A673 (cell line): ENCODE data around the gene VPS33A. TPM values are rescaled to one million over a fixed set of nuclear protein-coding genes. Genes with fewer than 3 reads are reported as not detected.

Source experiments
- BruUV-seq: library from RNA; stranded (reverse); fragments of 400-500 nt; replicated peaks from 2 replicates; lab custom pipeline; 2021; lab: Mats Ljungman, UMichigan
- CTCF ChIA-PET: fragments of 300-600 bp; sonication (Branson Sonifier 250); formaldehyde crosslinking; loops from one replicate; lab custom pipeline; 2022; ENCODE audit warnings: antibody characterized with exemption; lab: Charles Lee
- POLR2A ChIA-PET: fragments of 300-600 bp; sonication (Branson Sonifier 250); formaldehyde crosslinking; loops from one replicate; lab custom pipeline; 2022; ENCODE audit warnings: antibody characterized with exemption; ENCODE audit not compliant: low non-redundant PET; lab: Charles Lee
- DNase-seq: peaks from one replicate; pipeline ENCODE4 v3.0.0-alpha.2; 2015; ENCODE audit warnings: low spot score
- H3K27ac ChIP-seq: fragments of 200-600 bp; sonication (generic); 2 replicates; pipeline ENCODE4 v1.5.1; 2016; ENCODE audit warnings: mixed run types, low read depth, mild to moderate bottlenecking, mixed read lengths, antibody characterized with exemption, low read length; ENCODE audit not compliant: poor library complexity, severe bottlenecking
- H3K27me3 ChIP-seq: fragments of 200-600 bp; sonication (generic); replicated peaks from 2 replicates; pipeline ENCODE4 v1.6.1; 2017; ENCODE audit warnings: mixed run types, low read depth, mild to moderate bottlenecking, mixed read lengths, antibody characterized with exemption, low read length; ENCODE audit not compliant: insufficient read depth, poor library complexity
- H3K36me3 ChIP-seq: fragments of 200-600 bp; sonication (generic); 2 replicates; pipeline ENCODE4 v1.6.1; 2016; ENCODE audit warnings: mixed run types, mild to moderate bottlenecking, mixed read lengths, antibody characterized with exemption, low read length; ENCODE audit not compliant: insufficient read depth, poor library complexity, severe bottlenecking
- H3K4me1 ChIP-seq: fragments of 200-600 bp; sonication (generic); 2 replicates; pipeline ENCODE4 v1.6.1; 2017; ENCODE audit warnings: mixed run types, mild to moderate bottlenecking, mixed read lengths, antibody characterized with exemption, low read length; ENCODE audit not compliant: insufficient read depth, poor library complexity, severe bottlenecking
- H3K4me3 ChIP-seq: fragments of 200-600 bp; sonication (generic); 2 replicates; pipeline ENCODE4 v1.5.1; 2016; ENCODE audit warnings: low read depth, mixed run types, mild to moderate bottlenecking, mixed read lengths, low read length; ENCODE audit not compliant: poor library complexity, severe bottlenecking
- H3K9me3 ChIP-seq: fragments of 200-600 bp; sonication (generic); 2 replicates; pipeline ENCODE4 v1.6.1; 2016; ENCODE audit warnings: mixed run types, low read depth, mild to moderate bottlenecking, mixed read lengths, antibody characterized with exemption, low read length; ENCODE audit not compliant: poor library complexity, severe bottlenecking
- CTCF ChIP-seq: fragments of 300-800, 200-600 bp; sonication (generic); conservative IDR thresholded peaks from 2 replicates; pipeline ENCODE4 v1.5.1; 2017; ENCODE audit warnings: low read depth, mild to moderate bottlenecking, antibody characterized with exemption, low read length, moderate library complexity, mixed read lengths
- EZH2 ChIP-seq: fragments of 200-600 bp; sonication (generic); IDR thresholded peaks from 2 replicates; pipeline ENCODE4 v1.6.1; 2017; ENCODE audit warnings: borderline replicate concordance, low read depth, mild to moderate bottlenecking, mixed read lengths, antibody characterized with exemption, low read length; ENCODE audit not compliant: poor library complexity, severe bottlenecking
- intact Hi-C: fragments of 100-400 bp; cut with micrococcal nuclease; formaldehyde crosslinking; loops from one replicate; pipeline ENCODE4 v1.10.0; 2022; ENCODE audit not compliant: unreplicated experiment
- total RNA-seq: library from RNA; stranded (reverse); gene quantifications from 2 replicates; pipeline ENCODE4 v1.2.3, GENCODE V29; 2021

The VPS33A gene
- total RNA-seq, 1 experiment from 2014 or later: 35.3 TPM

- POLR2A ChIA-PET: no interaction called here
- peak overlapping the region; percentile 35 for H3K27ac ChIP-seq
- H3K27me3 ChIP-seq: no peaks in the 10 kb centered on the region
- no peaks in the 10 kb centered on the region for H3K9me3 ChIP-seq
- H3K4me3 ChIP-seq: no peak overlapping the region
- BruUV-seq: no TSS peak
- DNase-seq: peak; percentile 90
- H3K36me3 ChIP-seq: peaks cover 6% of the 10 kb centered on the region
- CTCF ChIA-PET: no interaction called here
- no peak for TF ChIP-seq CTCF
- intact Hi-C loops: no loop called here
- H3K4me1 ChIP-seq: peaks cover 14% of the 10 kb centered on the region
Observed at GRCh38 chr12:122282061-122282460, 15.8 kb upstream of the VPS33A start.

- BruUV-seq: no TSS peak
- H3K27me3 ChIP-seq: no peaks in the 10 kb centered on the region
- TF ChIP-seq CTCF: no peak
- no peak overlapping the region for H3K27ac ChIP-seq
- H3K4me1 ChIP-seq: no peaks in the 10 kb centered on the region
- no peak for DNase-seq
- CTCF ChIA-PET: no interaction called here
- peaks cover 6% of the 10 kb centered on the region for H3K36me3 ChIP-seq
- no peaks in the 10 kb centered on the region for H3K9me3 ChIP-seq
- POLR2A ChIA-PET: no interaction called here
- intact Hi-C loops: no loop called here
- no peak overlapping the region for H3K4me3 ChIP-seq
Observed at GRCh38 chr12:122276242-122276641, 9.9 kb upstream of the VPS33A start.

GRCh38 chr12:122275459-122275858 lies 9.2 kb upstream of the VPS33A start:
- CTCF ChIA-PET: no interaction called here
- BruUV-seq: no TSS peak
- POLR2A ChIA-PET: no interaction called here
- Histone ChIP-seq H3K4me1 (no peaks in the 10 kb centered on the region), H3K27me3 (no peaks in the 10 kb centered on the region), H3K4me3 (no peak overlapping the region), H3K36me3 (peaks cover 6% of the 10 kb centered on the region), H3K27ac (no peak overlapping the region), H3K9me3 (no peaks in the 10 kb centered on the region)
- TF ChIP-seq EZH2: no peak
- no peak for TF ChIP-seq CTCF
- DNase-seq: no peak
- intact Hi-C loops: no loop called here
